Progenitor cell of endocrine pancreas (in vitro differentiated cells): Measurements from ENCODE around the gene SPTSSB. TPM values are rescaled to one million over a fixed set of nuclear protein-coding genes. Genes with fewer than 3 reads are reported as not detected.

Experiments
- DNase-seq: peaks from one replicate; pipeline ENCODE4 v3.0.0; 2021; ENCODE audit warnings: low spot score; ENCODE audit not compliant: unreplicated experiment
- H3K27ac Mint-ChIP-seq: 2 replicates; pipeline ENCODE4 v1.8.0; 2021; ENCODE audit warnings: mild to moderate bottlenecking, moderate library complexity, mixed read lengths
- H3K27me3 Mint-ChIP-seq: 2 replicates; pipeline ENCODE4 v1.8.0; 2021; ENCODE audit warnings: mixed read lengths
- H3K36me3 Mint-ChIP-seq: 2 replicates; pipeline ENCODE4 v1.8.0; 2022; ENCODE audit warnings: mixed read lengths; ENCODE audit not compliant: insufficient read depth
- H3K4me1 Mint-ChIP-seq: 2 replicates; pipeline ENCODE4 v1.8.0; 2021; ENCODE audit warnings: low read depth, mixed read lengths
- H3K4me3 Mint-ChIP-seq: 2 replicates; pipeline ENCODE4 v1.8.0; 2021; ENCODE audit warnings: low read depth, mild to moderate bottlenecking, moderate library complexity, mixed read lengths
- H3K9me3 Mint-ChIP-seq: 2 replicates; pipeline ENCODE4 v1.8.0; 2021; ENCODE audit warnings: low read depth, mixed read lengths
- long read RNA-seq: library from polyadenylated mRNA; unstranded; transcript quantifications from one replicate; pipeline ENCODE4 v2.0.0, GENCODE V29; 2020
- total RNA-seq: library from RNA; stranded (reverse); gene quantifications from 2 replicates; pipeline ENCODE4 v1.2.1, GENCODE V29; 2021
- TF ChIP-seq, protein P1 (sequence below): fragments of 200-600 bp; sonication (generic); IDR thresholded peaks from one replicate; pipeline ENCODE4 v1.5.0; 2021; ENCODE audit warnings: antibody characterized with exemption, mild to moderate bottlenecking; ENCODE audit not compliant: unreplicated experiment

Gene SPTSSB, protein sequence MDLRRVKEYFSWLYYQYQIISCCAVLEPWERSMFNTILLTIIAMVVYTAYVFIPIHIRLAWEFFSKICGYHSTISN
- total RNA-seq, result 28.0 and 30.1 TPM in 2 replicates
- long read RNA-seq, transcript SPTSSB-203 (2 exons, 679 nt), result minor isoform, 9 of 137 reads
- long read RNA-seq, transcript SPTSSB-201 (3 exons, 3,103 nt), result major isoform, 114 of 137 reads
- long read RNA-seq, transcript SPTSSB-202 (4 exons, 880 nt), result minor isoform, 6 of 137 reads
- long read RNA-seq, partial matches to known transcripts, result 0 of 137 reads
- long read RNA-seq, other reads (novel, unspliced or antisense), result 6 of 137 reads

DNA sequence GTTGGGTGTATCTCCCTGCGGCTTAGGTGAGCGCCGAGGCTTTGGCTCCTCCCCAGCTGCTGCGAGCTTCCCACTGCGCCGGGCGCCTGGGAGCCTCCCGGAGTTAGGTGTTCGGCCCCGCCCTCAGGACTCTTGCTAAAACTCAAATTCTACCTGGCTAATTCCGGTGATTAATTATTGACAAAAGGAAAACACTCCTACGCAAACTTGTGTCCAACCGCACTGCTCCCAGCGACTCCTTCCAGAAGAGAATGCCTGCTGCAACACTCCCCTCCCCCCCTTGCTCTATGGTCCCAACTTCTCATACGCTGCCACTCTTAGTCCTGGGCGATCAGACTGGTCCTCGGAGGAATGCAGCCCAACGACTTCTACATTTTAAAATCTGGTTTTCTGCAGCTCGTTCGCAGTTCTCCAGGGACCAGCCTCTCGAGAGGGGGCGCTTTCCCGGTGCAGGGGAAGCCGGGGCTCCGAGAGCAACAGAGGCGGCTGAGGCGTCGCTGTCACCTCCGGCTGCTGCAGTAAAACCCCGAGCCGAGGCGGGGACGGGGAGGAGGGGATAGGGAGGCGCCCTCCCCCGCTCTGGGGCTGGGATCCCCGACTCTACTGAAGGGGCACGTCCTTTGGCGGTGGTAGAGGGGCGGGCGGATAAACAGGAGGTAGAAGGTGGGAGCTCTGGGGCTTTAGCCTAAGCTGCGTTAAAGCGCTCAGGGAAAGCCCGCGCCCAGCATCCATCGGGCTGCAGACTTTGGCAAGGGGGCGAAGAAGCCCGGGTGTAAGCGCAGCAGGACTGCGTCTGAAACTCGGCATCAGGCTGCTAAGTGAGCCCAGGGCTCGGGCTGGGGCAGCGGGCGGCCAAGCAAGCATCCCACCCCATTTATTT is at the start of gene SPTSSB:
Gene SPTSSB, minus strand, starts transcription at position 77 of the 880 bp plus-strand sequence. CDS start 25,194 bp downstream, outside the sequence.
- Mint-ChIP-seq H3K36me3 (peaks cover 7% of the 10 kb centered on the region), H3K4me1 (peaks cover 12% of the 10 kb centered on the region), H3K27ac (peak within 1 kb of the TSS; percentile 94), H3K27me3 (no peaks in the 10 kb centered on the region), H3K4me3 (peak within 1 kb of the TSS; percentile 83), H3K9me3 (peaks cover 4% of the 10 kb centered on the region)
- TF ChIP-seq, protein P1, sequence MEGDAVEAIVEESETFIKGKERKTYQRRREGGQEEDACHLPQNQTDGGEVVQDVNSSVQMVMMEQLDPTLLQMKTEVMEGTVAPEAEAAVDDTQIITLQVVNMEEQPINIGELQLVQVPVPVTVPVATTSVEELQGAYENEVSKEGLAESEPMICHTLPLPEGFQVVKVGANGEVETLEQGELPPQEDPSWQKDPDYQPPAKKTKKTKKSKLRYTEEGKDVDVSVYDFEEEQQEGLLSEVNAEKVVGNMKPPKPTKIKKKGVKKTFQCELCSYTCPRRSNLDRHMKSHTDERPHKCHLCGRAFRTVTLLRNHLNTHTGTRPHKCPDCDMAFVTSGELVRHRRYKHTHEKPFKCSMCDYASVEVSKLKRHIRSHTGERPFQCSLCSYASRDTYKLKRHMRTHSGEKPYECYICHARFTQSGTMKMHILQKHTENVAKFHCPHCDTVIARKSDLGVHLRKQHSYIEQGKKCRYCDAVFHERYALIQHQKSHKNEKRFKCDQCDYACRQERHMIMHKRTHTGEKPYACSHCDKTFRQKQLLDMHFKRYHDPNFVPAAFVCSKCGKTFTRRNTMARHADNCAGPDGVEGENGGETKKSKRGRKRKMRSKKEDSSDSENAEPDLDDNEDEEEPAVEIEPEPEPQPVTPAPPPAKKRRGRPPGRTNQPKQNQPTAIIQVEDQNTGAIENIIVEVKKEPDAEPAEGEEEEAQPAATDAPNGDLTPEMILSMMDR, result peak; percentile 58
- peak; percentile 76 for DNase-seq

DNA sequence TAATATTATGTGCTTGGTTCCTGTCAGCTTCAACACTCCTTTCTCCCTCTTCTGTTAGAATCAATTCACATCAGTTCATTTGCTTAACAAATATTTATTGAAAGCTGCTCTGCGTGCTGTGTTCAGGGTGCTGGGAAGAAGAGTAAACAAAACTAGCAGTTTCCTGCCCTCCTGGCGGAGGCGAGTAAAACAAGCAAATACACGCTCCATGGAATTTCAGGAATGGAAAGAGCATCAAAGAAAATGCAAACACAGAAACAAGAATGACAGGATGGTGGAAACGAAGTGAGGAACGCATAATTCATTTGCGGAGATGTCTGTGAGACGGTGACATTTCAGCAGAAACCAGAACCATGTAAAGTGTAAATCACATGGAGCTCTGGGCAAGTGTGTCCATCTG is 49.4 kb upstream of the SPTSSB start:
- Mint-ChIP-seq H3K4me3 (peak overlapping the region; percentile 17), H3K27me3 (no peaks in the 10 kb centered on the region), H3K36me3 (peaks cover 11% of the 10 kb centered on the region), H3K27ac (peak overlapping the region; percentile 63), H3K9me3 (peaks cover 18% of the 10 kb centered on the region), H3K4me1 (peaks cover 26% of the 10 kb centered on the region)
- no peak for DNase-seq
- TF ChIP-seq, protein P1, result peak; percentile 49

DNA sequence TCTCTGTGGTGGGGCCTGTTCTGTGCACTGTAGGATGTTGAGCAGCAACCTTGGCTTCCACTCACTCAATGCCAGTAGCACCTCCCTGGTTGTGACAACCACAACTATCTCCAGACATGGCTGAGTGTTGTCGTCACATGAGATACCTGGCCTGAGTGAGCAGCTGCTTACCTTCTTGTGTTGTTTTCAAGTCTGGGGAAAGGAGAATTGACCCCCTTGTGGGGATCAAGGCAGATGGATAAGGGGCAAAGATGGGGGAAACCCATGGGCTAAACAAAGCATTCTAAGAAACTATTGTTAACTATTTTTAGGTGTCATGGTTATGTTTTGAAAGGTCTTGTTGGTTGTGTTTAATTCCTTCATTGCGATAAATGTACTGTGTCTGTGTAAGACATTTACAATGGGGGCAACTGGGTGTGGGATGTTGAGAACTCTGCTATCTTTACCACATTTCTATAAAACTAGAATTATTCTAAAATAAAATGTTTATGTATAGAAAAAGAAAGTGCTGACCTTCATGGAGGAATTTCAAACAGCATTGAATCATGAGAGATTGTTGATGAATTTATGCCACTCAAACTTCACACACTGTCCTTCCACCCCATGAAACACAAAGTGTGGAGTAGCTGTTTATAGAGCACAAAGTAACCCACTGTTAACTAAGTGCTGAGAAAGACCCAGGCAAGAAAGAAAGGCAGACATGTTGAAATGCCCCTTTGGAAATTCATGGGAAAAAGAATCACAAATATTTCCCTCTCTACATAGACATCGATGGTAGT is 48.4 kb upstream of the SPTSSB start:
- H3K36me3 Mint-ChIP-seq, result peaks cover 11% of the 10 kb centered on the region
- H3K4me3 Mint-ChIP-seq, result no peak overlapping the region
- no peak for DNase-seq
- TF ChIP-seq, protein P1, result no peak
- no peak overlapping the region for H3K27ac Mint-ChIP-seq
- peaks cover 18% of the 10 kb centered on the region for H3K9me3 Mint-ChIP-seq
- no peaks in the 10 kb centered on the region for H3K27me3 Mint-ChIP-seq
- peaks cover 32% of the 10 kb centered on the region for H3K4me1 Mint-ChIP-seq

DNA sequence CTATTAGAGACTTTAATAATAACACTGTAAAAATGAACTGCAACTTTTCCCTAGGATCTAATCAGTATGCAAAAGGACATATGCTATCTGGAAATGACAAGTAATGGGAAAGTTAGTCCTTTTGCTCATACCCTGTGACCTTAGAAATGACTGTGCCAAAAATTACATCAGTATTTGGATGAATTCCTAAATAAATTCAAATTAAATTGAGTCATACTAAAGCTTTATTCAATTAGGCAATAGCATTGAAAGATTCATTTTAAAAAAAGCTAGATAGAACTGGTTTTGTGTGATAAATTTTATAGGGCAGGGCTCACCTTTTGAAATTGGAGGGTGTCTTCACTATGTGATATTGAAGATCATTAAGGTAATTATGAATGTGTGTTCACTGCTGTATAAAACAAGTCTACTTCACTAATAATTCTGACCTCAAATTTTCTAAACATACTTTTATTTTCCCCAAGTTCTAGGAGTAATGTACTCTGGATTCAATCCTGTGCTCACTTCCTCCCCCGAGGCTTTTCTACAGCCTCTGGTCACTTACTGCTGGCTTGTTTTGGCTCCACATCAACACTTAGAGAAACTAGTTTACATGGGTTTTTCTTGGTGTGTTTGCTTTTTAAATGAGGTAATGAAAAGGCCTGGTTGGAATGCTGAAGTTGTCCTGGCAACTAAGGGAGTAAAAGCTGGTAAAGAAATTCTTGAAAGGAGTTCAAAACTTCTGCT is 44.4 kb upstream of the SPTSSB start:
- Mint-ChIP-seq H3K4me1 (peaks cover 59% of the 10 kb centered on the region), H3K9me3 (peaks cover 18% of the 10 kb centered on the region), H3K27me3 (no peaks in the 10 kb centered on the region), H3K27ac (peak overlapping the region; percentile 87), H3K4me3 (no peak overlapping the region), H3K36me3 (peaks cover 11% of the 10 kb centered on the region)
- TF ChIP-seq, protein P1, result no peak
- DNase-seq, result no peak
